A673 (cell line): ENCODE measurements around the gene GLIPR2.

Source experiments
- EZH2 ChIP-seq: fragments of 200-600 bp; sonication (generic); IDR thresholded peaks from 2 replicates; pipeline ENCODE4 v1.6.1; 2017; ENCODE audit warnings: borderline replicate concordance, low read depth, mild to moderate bottlenecking, mixed read lengths, antibody characterized with exemption, low read length; ENCODE audit not compliant: poor library complexity, severe bottlenecking
- TF ChIP-seq, protein P1 (sequence below): fragments of 300-800, 200-600 bp; sonication (generic); conservative IDR thresholded peaks from 2 replicates; pipeline ENCODE4 v1.5.1; 2017; ENCODE audit warnings: low read depth, mild to moderate bottlenecking, antibody characterized with exemption, low read length, moderate library complexity, mixed read lengths

DNA sequence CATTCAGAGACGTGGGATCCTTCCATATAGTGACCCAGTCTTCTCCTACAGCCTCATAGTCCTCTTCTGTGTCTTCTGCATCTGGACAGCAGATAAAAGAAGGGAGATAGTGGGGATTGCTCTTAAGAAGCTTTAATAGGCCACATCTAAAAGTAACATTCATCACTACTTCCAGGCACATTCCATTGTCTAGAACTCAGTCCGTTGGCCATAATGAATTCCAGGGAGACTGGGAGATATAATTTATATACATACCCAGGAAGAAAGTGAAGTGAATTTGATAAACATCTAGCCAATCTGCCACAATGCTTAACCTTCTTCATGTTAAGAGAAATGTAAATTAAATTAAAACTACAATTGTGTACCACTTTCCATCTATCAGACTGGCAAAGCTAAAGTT is 22.5 kb upstream of the GLIPR2 start:
- TF ChIP-seq, protein P1, sequence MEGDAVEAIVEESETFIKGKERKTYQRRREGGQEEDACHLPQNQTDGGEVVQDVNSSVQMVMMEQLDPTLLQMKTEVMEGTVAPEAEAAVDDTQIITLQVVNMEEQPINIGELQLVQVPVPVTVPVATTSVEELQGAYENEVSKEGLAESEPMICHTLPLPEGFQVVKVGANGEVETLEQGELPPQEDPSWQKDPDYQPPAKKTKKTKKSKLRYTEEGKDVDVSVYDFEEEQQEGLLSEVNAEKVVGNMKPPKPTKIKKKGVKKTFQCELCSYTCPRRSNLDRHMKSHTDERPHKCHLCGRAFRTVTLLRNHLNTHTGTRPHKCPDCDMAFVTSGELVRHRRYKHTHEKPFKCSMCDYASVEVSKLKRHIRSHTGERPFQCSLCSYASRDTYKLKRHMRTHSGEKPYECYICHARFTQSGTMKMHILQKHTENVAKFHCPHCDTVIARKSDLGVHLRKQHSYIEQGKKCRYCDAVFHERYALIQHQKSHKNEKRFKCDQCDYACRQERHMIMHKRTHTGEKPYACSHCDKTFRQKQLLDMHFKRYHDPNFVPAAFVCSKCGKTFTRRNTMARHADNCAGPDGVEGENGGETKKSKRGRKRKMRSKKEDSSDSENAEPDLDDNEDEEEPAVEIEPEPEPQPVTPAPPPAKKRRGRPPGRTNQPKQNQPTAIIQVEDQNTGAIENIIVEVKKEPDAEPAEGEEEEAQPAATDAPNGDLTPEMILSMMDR, result no peak
- no peak for TF ChIP-seq EZH2
